ENCODE data around the gene TMCO6.

GRCh38 chr5:140598836-140599235 lies 40.4 kb upstream of the TMCO6 start:
- TF ChIP-seq POLR2A (IDR thresholded peaks at IDR 0.05) (no peak), CTCF (IDR thresholded peaks at IDR 0.05) (no peak)
